Loucy (cell line): ENCODE results near the gene LMX1B.

Experiments
- H2AFZ ChIP-seq: fragments of 200-600 bp; sonication (generic); 2 replicates; pipeline ENCODE4 v1.6.0; 2016; ENCODE audit warnings: antibody characterized with exemption, mild to moderate bottlenecking, low read length, moderate library complexity
- H3F3A ChIP-seq: fragments of 200-600 bp; 2 replicates; pipeline ENCODE4 v1.6.0; 2016; ENCODE audit warnings: antibody characterized with exemption, low read depth, mild to moderate bottlenecking
- H3K27me3 ChIP-seq: fragments of 200-600 bp; sonication (generic); 2 replicates; pipeline ENCODE4 v1.6.1; 2014; ENCODE audit warnings: low read length, mild to moderate bottlenecking; ENCODE audit not compliant: insufficient read depth, poor library complexity, severe bottlenecking
- H3K36me3 ChIP-seq: fragments of 200-600 bp; sonication (generic); 2 replicates; pipeline ENCODE4 v1.6.1; 2016; ENCODE audit warnings: low read length; ENCODE audit not compliant: insufficient read depth
- H3K4me1 ChIP-seq: fragments of 200-600 bp; sonication (generic); 2 replicates; pipeline ENCODE4 v1.5.1; 2014; ENCODE audit warnings: low read length, mild to moderate bottlenecking; ENCODE audit not compliant: insufficient read depth, poor library complexity, severe bottlenecking
- H3K4me2 ChIP-seq: fragments of 200-600 bp; sonication (generic); 2 replicates; pipeline ENCODE4 v1.6.0; 2014; ENCODE audit warnings: antibody characterized with exemption, low read length, low read depth, mild to moderate bottlenecking; ENCODE audit not compliant: poor library complexity, severe bottlenecking
- H3K4me3 ChIP-seq: fragments of 200-600 bp; sonication (generic); 2 replicates; pipeline ENCODE4 v1.5.1; 2014; ENCODE audit warnings: low read length, mild to moderate bottlenecking, mixed read lengths; ENCODE audit not compliant: poor library complexity, severe bottlenecking
- H3K79me2 ChIP-seq: fragments of 200-600 bp; sonication (generic); 2 replicates; pipeline ENCODE4 v1.6.1; 2014; ENCODE audit warnings: low read length; ENCODE audit not compliant: insufficient read depth
- H3K9ac ChIP-seq: fragments of 200-600 bp; sonication (generic); 2 replicates; pipeline ENCODE4 v1.6.0; 2014; ENCODE audit warnings: mild to moderate bottlenecking, low read depth, low read length, moderate library complexity; ENCODE audit not compliant: poor library complexity, severe bottlenecking
- H3K9me2 ChIP-seq: fragments of 200-600 bp; sonication (generic); replicated peaks from 2 replicates; pipeline ENCODE4 v1.6.1; 2016; ENCODE audit warnings: low read depth, low read length, mixed read lengths
- H3K9me3 ChIP-seq: fragments of 200-600 bp; sonication (generic); 2 replicates; pipeline ENCODE4 v1.6.1; 2014; ENCODE audit warnings: mild to moderate bottlenecking, antibody characterized with exemption, low read length, low read depth; ENCODE audit not compliant: insufficient read depth
- H4K20me1 ChIP-seq: fragments of 200-600 bp; sonication (generic); 2 replicates; pipeline ENCODE4 v1.6.0; 2014; ENCODE audit warnings: antibody characterized with exemption, low read length, mild to moderate bottlenecking; ENCODE audit not compliant: insufficient read depth, poor library complexity, severe bottlenecking
- EZH2phosphoT487 ChIP-seq: fragments of 200-600 bp; IDR thresholded peaks from 2 replicates; pipeline ENCODE4 v1.6.1; 2018; ENCODE audit warnings: antibody characterized with exemption, mild to moderate bottlenecking, moderate library complexity, borderline replicate concordance
- TF ChIP-seq, protein P1 (sequence below): fragments of 200-600 bp; sonication (generic); conservative IDR thresholded peaks from 2 replicates; pipeline ENCODE4 v1.5.1; 2014; ENCODE audit warnings: mild to moderate bottlenecking, antibody characterized with exemption, low read length

Gene LMX1B

DNA sequence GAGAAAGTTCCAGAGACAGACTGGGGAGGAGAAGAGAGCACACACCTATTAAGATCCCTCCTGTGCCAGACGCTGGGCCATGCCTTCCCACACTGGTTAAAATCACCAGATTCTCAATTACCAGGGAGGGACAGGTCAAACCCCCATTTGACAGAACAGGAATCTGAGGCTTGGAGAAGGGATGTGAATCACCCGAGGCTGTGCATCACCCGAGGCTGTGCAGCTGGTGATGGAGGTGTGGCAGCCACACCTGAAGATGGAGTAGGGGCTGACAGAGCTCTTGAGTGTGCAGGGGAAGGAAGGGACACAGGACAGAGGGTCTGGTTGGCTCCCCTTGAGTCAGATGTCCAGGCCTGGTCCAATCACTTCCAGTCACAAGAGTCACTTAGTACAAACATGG lies 70.6 kb downstream of the LMX1B start:
- no peak overlapping the region for H3K4me2 ChIP-seq
- no peaks in the 10 kb centered on the region for H3K27me3 ChIP-seq
- H3K4me3 ChIP-seq: no peak overlapping the region
- no peaks in the 10 kb centered on the region for H3K9me3 ChIP-seq
- H3K4me1 ChIP-seq: no peaks in the 10 kb centered on the region
- H3K79me2 ChIP-seq: no peaks in the 10 kb centered on the region
- no peaks in the 10 kb centered on the region for H3K36me3 ChIP-seq
- H3K9me2 ChIP-seq: no peaks in the 10 kb centered on the region
- no peak for TF ChIP-seq EZH2phosphoT487
- TF ChIP-seq, protein P1, sequence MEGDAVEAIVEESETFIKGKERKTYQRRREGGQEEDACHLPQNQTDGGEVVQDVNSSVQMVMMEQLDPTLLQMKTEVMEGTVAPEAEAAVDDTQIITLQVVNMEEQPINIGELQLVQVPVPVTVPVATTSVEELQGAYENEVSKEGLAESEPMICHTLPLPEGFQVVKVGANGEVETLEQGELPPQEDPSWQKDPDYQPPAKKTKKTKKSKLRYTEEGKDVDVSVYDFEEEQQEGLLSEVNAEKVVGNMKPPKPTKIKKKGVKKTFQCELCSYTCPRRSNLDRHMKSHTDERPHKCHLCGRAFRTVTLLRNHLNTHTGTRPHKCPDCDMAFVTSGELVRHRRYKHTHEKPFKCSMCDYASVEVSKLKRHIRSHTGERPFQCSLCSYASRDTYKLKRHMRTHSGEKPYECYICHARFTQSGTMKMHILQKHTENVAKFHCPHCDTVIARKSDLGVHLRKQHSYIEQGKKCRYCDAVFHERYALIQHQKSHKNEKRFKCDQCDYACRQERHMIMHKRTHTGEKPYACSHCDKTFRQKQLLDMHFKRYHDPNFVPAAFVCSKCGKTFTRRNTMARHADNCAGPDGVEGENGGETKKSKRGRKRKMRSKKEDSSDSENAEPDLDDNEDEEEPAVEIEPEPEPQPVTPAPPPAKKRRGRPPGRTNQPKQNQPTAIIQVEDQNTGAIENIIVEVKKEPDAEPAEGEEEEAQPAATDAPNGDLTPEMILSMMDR: no peak
- no peaks in the 10 kb centered on the region for H4K20me1 ChIP-seq
- no peaks in the 10 kb centered on the region for H3F3A ChIP-seq
- H3K9ac ChIP-seq: no peak overlapping the region
- no peak overlapping the region for H2AFZ ChIP-seq

GRCh38 chr9:126684965-126685465 lies 71.3 kb downstream of the LMX1B start:
- Histone ChIP-seq H3K36me3 (no peaks in the 10 kb centered on the region), H3K4me2 (no peak overlapping the region), H4K20me1 (no peaks in the 10 kb centered on the region), H3K27me3 (no peaks in the 10 kb centered on the region), H3K4me3 (no peak overlapping the region), H3K9me2 (no peaks in the 10 kb centered on the region), H3K9me3 (no peaks in the 10 kb centered on the region), H3K79me2 (no peaks in the 10 kb centered on the region), H3K4me1 (no peaks in the 10 kb centered on the region), H3F3A (no peaks in the 10 kb centered on the region), H3K9ac (no peak overlapping the region), H2AFZ (no peak overlapping the region)
- TF ChIP-seq EZH2phosphoT487: no peak
- TF ChIP-seq, protein P1: no peak

DNA sequence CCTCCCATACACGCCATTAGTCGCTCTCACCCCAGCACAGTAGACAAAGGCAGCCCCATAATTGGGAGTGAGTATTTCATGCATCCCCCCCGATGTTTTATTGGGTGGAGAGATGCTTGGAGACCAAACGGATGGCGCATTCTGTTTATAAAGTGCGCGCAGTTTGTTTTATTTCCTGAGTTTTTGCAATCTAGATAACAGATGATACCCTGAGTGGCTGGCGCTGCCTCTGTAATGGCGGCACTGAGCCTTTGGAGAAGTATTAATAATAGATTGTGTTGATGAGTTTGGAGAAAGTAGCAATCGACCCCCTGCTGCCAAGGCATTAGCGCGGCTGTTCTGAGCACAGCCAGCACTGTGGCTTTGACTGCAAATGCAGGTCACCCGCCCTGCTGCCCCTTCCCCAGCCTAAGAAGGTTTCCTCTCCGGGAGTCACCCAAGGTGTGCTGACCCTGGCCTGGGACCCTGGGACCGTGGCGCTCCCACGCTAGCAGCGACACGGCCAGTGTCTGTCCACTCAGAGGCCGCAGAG lies 74.3 kb downstream of the LMX1B start:
- H2AFZ ChIP-seq: no peak overlapping the region
- H3F3A ChIP-seq: no peaks in the 10 kb centered on the region
- TF ChIP-seq EZH2phosphoT487: no peak
- TF ChIP-seq, protein P1: no peak
- H3K4me1 ChIP-seq: no peaks in the 10 kb centered on the region
- H3K9me2 ChIP-seq: no peaks in the 10 kb centered on the region
- H3K4me2 ChIP-seq: no peak overlapping the region
- H3K4me3 ChIP-seq: no peak overlapping the region
- H3K36me3 ChIP-seq: no peaks in the 10 kb centered on the region
- H3K79me2 ChIP-seq: no peaks in the 10 kb centered on the region
- no peaks in the 10 kb centered on the region for H3K9me3 ChIP-seq
- no peak overlapping the region for H3K9ac ChIP-seq
- H4K20me1 ChIP-seq: no peaks in the 10 kb centered on the region
- H3K27me3 ChIP-seq: no peaks in the 10 kb centered on the region
